K562 (cell line): ENCODE data around the gene ADAT1. TPM values are rescaled to one million over a fixed set of nuclear protein-coding genes. Genes with fewer than 3 reads are reported as not detected.

ENCODE experiments used
- ATAC-seq: fragments of 200-7000 bp; cut with Tn5 transposase; 3 replicates; pipeline ENCODE4 v1.9.1; 2020; ENCODE audit warnings: moderate library complexity
- BruUV-seq: library from RNA; stranded (reverse); fragments of 400-500 nt; replicated peaks from 2 replicates; lab custom pipeline; 2021; lab: Mats Ljungman, UMichigan
- CTCF ChIA-PET: fragments of 300-600 bp; formaldehyde crosslinking; extraction: SDS; loops from one replicate; lab custom pipeline; 2021; ENCODE audit warnings: low intra/inter-chr PET ratio; lab: Yijun Ruan, JAX
- POLR2A ChIA-PET: fragments of 300-600, 350-650 bp; sonication (Branson Sonifier 250); formaldehyde crosslinking; extraction: SDS; loops from one replicate; lab custom pipeline; 2021; ENCODE audit warnings: antibody characterized with exemption, inconsistent platforms; lab: Yijun Ruan, JAX
- DNase-seq, 4 experiments: peaks; one replicate each; pipeline versions ENCODE4 v3.0.0 to v3.0.0-alpha.2; 2011 to 2018; ENCODE audit warnings: low spot score in 3 of 4, mixed read lengths in 3 of 4; ENCODE audit errors: extremely low read depth in 1 of 4
- FAIRE-seq: peaks from 2 replicates; lab custom pipeline; 2011; peaks lifted over from hg19 to GRCh38; lab: Jason Lieb, UNC
- H2AFZ ChIP-seq: 2 replicates; pipeline ENCODE4 v1.6.0; 2011; ENCODE audit warnings: low read depth, low read length, control low read depth, inconsistent platforms
- H3K27ac ChIP-seq: fragments of 200-600 bp; 3 replicates; pipeline ENCODE4 v1.8.0; 2011; ENCODE audit warnings: low read depth, mild to moderate bottlenecking, control low read depth, inconsistent platforms, low read length, moderate library complexity, mixed read lengths; ENCODE audit errors: extremely low read depth
- H3K27me3 ChIP-seq, 2 experiments: fragments of 300-600 bp in 1 of 2; 2 replicates in 1 of 2; 3 replicates in 1 of 2; pipeline versions ENCODE4 v1.6.0 to v1.8.0; 2011; ENCODE audit warnings: inconsistent platforms in 2 of 2, low read length in 2 of 2, mild to moderate bottlenecking in 1 of 2, mixed read lengths in 1 of 2, moderate library complexity in 1 of 2; ENCODE audit not compliant: control insufficient read depth in 2 of 2, insufficient read depth in 2 of 2
- H3K36me3 ChIP-seq: fragments of 300-600 bp; 3 replicates; pipeline ENCODE4 v1.8.0; 2011; ENCODE audit warnings: mild to moderate bottlenecking, low read length, inconsistent platforms; ENCODE audit not compliant: control insufficient read depth, insufficient read depth
- H3K4me1 ChIP-seq, 2 experiments: fragments of 200-600 bp in 1 of 2; replicated peaks in 1 of 2; 2 replicates in 1 of 2; 3 replicates in 1 of 2; pipeline versions ENCODE4 v1.5.1 to v1.8.0; 2011; ENCODE audit warnings: inconsistent platforms in 2 of 2, low read length in 2 of 2, mild to moderate bottlenecking in 1 of 2, mixed read lengths in 1 of 2, moderate library complexity in 1 of 2; ENCODE audit not compliant: control insufficient read depth in 2 of 2, insufficient read depth in 2 of 2
- H3K4me2 ChIP-seq: 2 replicates; pipeline ENCODE4 v1.6.1; 2011; ENCODE audit warnings: low read length, control low read depth, inconsistent platforms, mixed read lengths; ENCODE audit not compliant: insufficient read depth
- H3K4me3 ChIP-seq: fragments of 200-600 bp; sonication (generic), shearing (Covaris generic); 2 replicates; pipeline ENCODE4 v1.5.1; 2016; ENCODE audit warnings: control low read depth, inconsistent platforms
- H3K79me2 ChIP-seq: fragments of 200-600 bp; 3 replicates; pipeline ENCODE4 v1.8.0; 2011; ENCODE audit warnings: low read length, inconsistent platforms; ENCODE audit not compliant: control insufficient read depth, insufficient read depth
- H3K9ac ChIP-seq, 2 experiments: 2 replicates each; pipeline versions ENCODE4 v1.6.0 to v1.6.1; 2011; ENCODE audit warnings: low read depth in 2 of 2, low read length in 2 of 2, control low read depth in 1 of 2, inconsistent platforms in 1 of 2, mild to moderate bottlenecking in 1 of 2, mixed read lengths in 1 of 2; ENCODE audit not compliant: insufficient read depth in 1 of 2
- H3K9me1 ChIP-seq: one replicate; pipeline ENCODE4 v1.6.0; 2011; ENCODE audit warnings: inconsistent platforms, mild to moderate bottlenecking, low read length, moderate library complexity; ENCODE audit not compliant: control insufficient read depth, insufficient read depth
- H3K9me3 ChIP-seq: replicated peaks from 2 replicates; pipeline ENCODE4 v1.5.1; 2011; ENCODE audit warnings: low read depth, low read length, inconsistent platforms; ENCODE audit not compliant: control insufficient read depth, insufficient read depth
- H4K20me1 ChIP-seq: replicated peaks from 2 replicates; pipeline ENCODE4 v1.6.1; 2011; ENCODE audit warnings: low read length, inconsistent platforms, mixed read lengths; ENCODE audit not compliant: control insufficient read depth, insufficient read depth
- EGR1 ChIP-seq: fragments of 450-650 bp; conservative IDR thresholded peaks from 2 replicates; pipeline ENCODE4 v1.6.1; 2017; ENCODE audit warnings: mild to moderate bottlenecking
- FOXM1 ChIP-seq, 2 experiments: fragments of 450-650 bp in 1 of 2; sonication (generic) in 1 of 2; formaldehyde crosslinking in 1 of 2; IDR thresholded peaks; 2 replicates each; pipeline versions ENCODE4 v1.6.1 to v1.9.0; 2017 to 2022; ENCODE audit warnings: low read depth in 2 of 2, mild to moderate bottlenecking in 2 of 2, missing genetic modification reagents in 1 of 2, moderate library complexity in 1 of 2
- HDAC3 ChIP-seq: fragments of 450-650 bp; IDR thresholded peaks from 2 replicates; pipeline ENCODE4 v1.6.1; 2018; ENCODE audit warnings: borderline replicate concordance, mild to moderate bottlenecking, moderate library complexity; ENCODE audit not compliant: partially characterized antibody
- KAT8 ChIP-seq: fragments of 450-650 bp; IDR thresholded peaks from 2 replicates; pipeline ENCODE4 v1.6.1; 2016; ENCODE audit warnings: low read depth, mild to moderate bottlenecking
- KLF16 ChIP-seq: IDR thresholded peaks from 2 replicates; pipeline ENCODE4 v1.6.1; 2016; ENCODE audit warnings: antibody characterized with exemption
- NONO ChIP-seq, 2 experiments: fragments of 200-400 bp in 1 of 2; fragments of 450-650 bp in 1 of 2; formaldehyde crosslinking in 1 of 2; IDR thresholded peaks; 2 replicates each; pipeline ENCODE4 v1.6.1; 2017; ENCODE audit warnings: low read depth in 2 of 2, mild to moderate bottlenecking in 2 of 2, moderate library complexity in 2 of 2, low read length in 1 of 2
- PHF21A ChIP-seq: fragments of 450-650 bp; IDR thresholded peaks from 2 replicates; pipeline ENCODE4 v1.6.1; 2017; ENCODE audit warnings: low read depth, borderline replicate concordance
- POU5F1 ChIP-seq: fragments of 150-350 bp; IDR thresholded peaks from 2 replicates; pipeline ENCODE4 v1.6.1; 2014; ENCODE audit warnings: borderline replicate concordance, low read length, low read depth, mild to moderate bottlenecking; ENCODE audit not compliant: partially characterized antibody
- STAT5A ChIP-seq: IDR thresholded peaks from 2 replicates; pipeline ENCODE4 v1.6.1; 2012; ENCODE audit warnings: low read length, inconsistent platforms, borderline replicate concordance
- TAF15 ChIP-seq: fragments of 200-400 bp; formaldehyde crosslinking; IDR thresholded peaks from 2 replicates; pipeline ENCODE4 v1.6.1; 2017; ENCODE audit warnings: mild to moderate bottlenecking, low read depth, low read length, moderate library complexity
- ZNF12 ChIP-seq: sonication (generic); formaldehyde crosslinking; IDR thresholded peaks from 2 replicates; pipeline ENCODE4 v1.4.0; 2020; ENCODE audit warnings: mild to moderate bottlenecking, missing genetic modification reagents
- ZNF76 ChIP-seq: fragments of 250-450 bp; sonication (Bioruptor Pico); IDR thresholded peaks from 2 replicates; pipeline ENCODE4 v1.4.0; 2020; ENCODE audit warnings: mild to moderate bottlenecking, moderate library complexity, borderline replicate concordance
- WGBS: fragments of 100-300 bp; shearing (Covaris generic); methylation state at CpG from one replicate; pipeline ENCODE4 v1.1.6; 2016; ENCODE audit warnings: low coverage, mixed read lengths; ENCODE audit not compliant: insufficient coverage; ENCODE audit errors: missing lambda C conversion rate; 5-methylcytosine and 5-hydroxymethylcytosine counted together
- in situ Hi-C: fragments of 300-500 bp; cut with MboI; formaldehyde crosslinking; loops from 4 replicates; pipeline ENCODE4 v1.15.0; 2018; ENCODE audit warnings: inconsistent platforms, mixed read lengths
- intact Hi-C: fragments of 100-400 bp; cut with micrococcal nuclease; formaldehyde crosslinking; loops from 2 replicates; pipeline ENCODE4 v1.14.2; 2022
- polyA plus RNA-seq, 8 experiments: library from polyadenylated mRNA; depleted of rRNA in 4 of 8; stranded (reverse) in 5 of 8; unstranded in 3 of 8; fragments of >200 nt; fragmentation: Nextera tagmentation in 2 of 8; fragmentation: Illumina TruSeq in 1 of 8; extraction: Ambion mirVana in 2 of 8; extraction: Trizol in 1 of 8; gene quantifications; 2 replicates each; pipeline versions ENCODE4 v1.2.1 to v1.2.3, GENCODE V29; 2011 to 2014; ENCODE audit warnings: inconsistent platforms in 1 of 8, missing spikeins in 1 of 8
- total RNA-seq, 7 experiments: library from RNA; depleted of rRNA in 6 of 7; stranded (reverse); fragments of >200 nt in 6 of 7; fragmentation: Illumina TruSeq in 2 of 7; extraction: Trizol in 2 of 7; gene quantifications; 2 replicates each; pipeline versions ENCODE4 v1.2.1 to v1.2.3, GENCODE V29; 2011 to 2021; ENCODE audit warnings: low replicate concordance in 1 of 7
- TF ChIP-seq, protein P1 (sequence below): sonication (generic); formaldehyde crosslinking; IDR thresholded peaks from 2 replicates; pipeline ENCODE4 v1.8.0; 2022; ENCODE audit warnings: mild to moderate bottlenecking, missing genetic modification reagents
- TF ChIP-seq, protein P2 (sequence below), 2 experiments: fragments of 450-650 bp in 1 of 2; IDR thresholded peaks; 2 replicates each; pipeline ENCODE4 v1.6.1; 2011 to 2017; ENCODE audit warnings: low read depth in 2 of 2, antibody characterized with exemption in 1 of 2, borderline replicate concordance in 1 of 2, low read length in 1 of 2, mild to moderate bottlenecking in 1 of 2, mixed read lengths in 1 of 2; ENCODE audit not compliant: control insufficient read depth in 1 of 2
- TF ChIP-seq, protein P3 (sequence below): fragments of 250-450 bp; sonication (Bioruptor Pico); IDR thresholded peaks from 2 replicates; pipeline ENCODE4 v1.4.0; 2020
- TF ChIP-seq, protein P4 (sequence below): fragments of 450-650 bp; conservative IDR thresholded peaks from 2 replicates; pipeline ENCODE4 v1.6.1; 2016; ENCODE audit warnings: missing genetic modification characterization, low read depth, mild to moderate bottlenecking, control low read depth, missing compliant biosample characterization

Gene ADAT1
- total and polyA plus RNA-seq, 9 of the 15 experiments (the other 6 are each of a cell fraction or from before 2014, with no cell fraction given): 16.0 to 36.7 (median 28.2) TPM

DNA sequence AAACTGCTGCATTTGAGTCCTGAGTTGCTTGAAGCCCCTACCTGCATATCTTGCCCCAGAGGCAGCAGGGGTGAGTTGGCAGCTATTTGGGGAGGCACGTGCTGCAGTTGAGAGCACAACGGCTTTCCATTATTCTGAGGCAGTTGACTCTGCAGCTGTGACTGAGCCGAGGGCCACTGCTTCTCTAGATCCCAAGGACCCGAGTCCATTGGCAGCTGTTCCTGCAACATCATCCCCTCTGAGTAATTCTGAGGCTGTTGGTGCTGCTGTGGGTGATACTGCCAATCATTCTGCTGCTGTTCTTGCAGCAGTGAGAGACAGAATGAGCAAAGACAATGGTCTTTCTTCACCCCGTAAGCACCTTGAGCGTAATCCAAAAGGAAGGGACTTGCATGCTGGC is 37.2 kb upstream of the ADAT1 start:
- H3K4me3 ChIP-seq: no peak overlapping the region
- TF ChIP-seq EGR1: no peak
- TF ChIP-seq HDAC3: no peak
- TF ChIP-seq FOXM1 (IDR thresholded peaks at IDR 0.05; ENCODE audit: low read depth): no peak
- no peak for TF ChIP-seq FOXM1 (CRISPR knock-in tag; IDR thresholded peaks at IDR 0.05; ENCODE audit: low read depth)
- TF ChIP-seq TAF15: no peak
- TF ChIP-seq ZNF12 (CRISPR knock-in tag): no peak
- TF ChIP-seq PHF21A: no peak
- TF ChIP-seq, protein P1, sequence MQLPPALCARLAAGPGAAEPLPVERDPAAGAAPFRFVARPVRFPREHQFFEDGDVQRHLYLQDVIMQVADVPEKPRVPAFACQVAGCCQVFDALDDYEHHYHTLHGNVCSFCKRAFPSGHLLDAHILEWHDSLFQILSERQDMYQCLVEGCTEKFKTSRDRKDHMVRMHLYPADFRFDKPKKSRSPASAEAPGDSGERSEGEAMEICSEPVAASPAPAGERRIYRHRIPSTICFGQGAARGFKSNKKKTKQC (CRISPR knock-in tag): no peak
- no peak for TF ChIP-seq KLF16
- no peak for TF ChIP-seq ZNF76 (CRISPR knock-in tag)
- TF ChIP-seq NONO (IDR thresholded peaks at IDR 0.05; ENCODE audit: low read depth in 2 of 2, low read length in 1 of 2): no peak
- no peak for TF ChIP-seq STAT5A
- no peak for TF ChIP-seq POU5F1
- TF ChIP-seq, protein P2, sequence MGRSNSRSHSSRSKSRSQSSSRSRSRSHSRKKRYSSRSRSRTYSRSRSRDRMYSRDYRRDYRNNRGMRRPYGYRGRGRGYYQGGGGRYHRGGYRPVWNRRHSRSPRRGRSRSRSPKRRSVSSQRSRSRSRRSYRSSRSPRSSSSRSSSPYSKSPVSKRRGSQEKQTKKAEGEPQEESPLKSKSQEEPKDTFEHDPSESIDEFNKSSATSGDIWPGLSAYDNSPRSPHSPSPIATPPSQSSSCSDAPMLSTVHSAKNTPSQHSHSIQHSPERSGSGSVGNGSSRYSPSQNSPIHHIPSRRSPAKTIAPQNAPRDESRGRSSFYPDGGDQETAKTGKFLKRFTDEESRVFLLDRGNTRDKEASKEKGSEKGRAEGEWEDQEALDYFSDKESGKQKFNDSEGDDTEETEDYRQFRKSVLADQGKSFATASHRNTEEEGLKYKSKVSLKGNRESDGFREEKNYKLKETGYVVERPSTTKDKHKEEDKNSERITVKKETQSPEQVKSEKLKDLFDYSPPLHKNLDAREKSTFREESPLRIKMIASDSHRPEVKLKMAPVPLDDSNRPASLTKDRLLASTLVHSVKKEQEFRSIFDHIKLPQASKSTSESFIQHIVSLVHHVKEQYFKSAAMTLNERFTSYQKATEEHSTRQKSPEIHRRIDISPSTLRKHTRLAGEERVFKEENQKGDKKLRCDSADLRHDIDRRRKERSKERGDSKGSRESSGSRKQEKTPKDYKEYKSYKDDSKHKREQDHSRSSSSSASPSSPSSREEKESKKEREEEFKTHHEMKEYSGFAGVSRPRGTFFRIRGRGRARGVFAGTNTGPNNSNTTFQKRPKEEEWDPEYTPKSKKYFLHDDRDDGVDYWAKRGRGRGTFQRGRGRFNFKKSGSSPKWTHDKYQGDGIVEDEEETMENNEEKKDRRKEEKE (IDR thresholded peaks at IDR 0.05; ENCODE audit: borderline replicate concordance in 1 of 2, control insufficient read depth in 1 of 2, low read depth in 2 of 2, low read length in 1 of 2): no peak
- TF ChIP-seq, protein P3, sequence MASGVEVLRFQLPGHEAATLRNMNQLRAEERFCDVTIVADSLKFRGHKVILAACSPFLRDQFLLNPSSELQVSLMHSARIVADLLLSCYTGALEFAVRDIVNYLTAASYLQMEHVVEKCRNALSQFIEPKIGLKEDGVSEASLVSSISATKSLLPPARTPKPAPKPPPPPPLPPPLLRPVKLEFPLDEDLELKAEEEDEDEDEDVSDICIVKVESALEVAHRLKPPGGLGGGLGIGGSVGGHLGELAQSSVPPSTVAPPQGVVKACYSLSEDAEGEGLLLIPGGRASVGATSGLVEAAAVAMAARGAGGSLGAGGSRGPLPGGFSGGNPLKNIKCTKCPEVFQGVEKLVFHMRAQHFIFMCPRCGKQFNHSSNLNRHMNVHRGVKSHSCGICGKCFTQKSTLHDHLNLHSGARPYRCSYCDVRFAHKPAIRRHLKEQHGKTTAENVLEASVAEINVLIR (CRISPR knock-in tag): no peak
- TF ChIP-seq KAT8: no peak
- TF ChIP-seq, protein P4, sequence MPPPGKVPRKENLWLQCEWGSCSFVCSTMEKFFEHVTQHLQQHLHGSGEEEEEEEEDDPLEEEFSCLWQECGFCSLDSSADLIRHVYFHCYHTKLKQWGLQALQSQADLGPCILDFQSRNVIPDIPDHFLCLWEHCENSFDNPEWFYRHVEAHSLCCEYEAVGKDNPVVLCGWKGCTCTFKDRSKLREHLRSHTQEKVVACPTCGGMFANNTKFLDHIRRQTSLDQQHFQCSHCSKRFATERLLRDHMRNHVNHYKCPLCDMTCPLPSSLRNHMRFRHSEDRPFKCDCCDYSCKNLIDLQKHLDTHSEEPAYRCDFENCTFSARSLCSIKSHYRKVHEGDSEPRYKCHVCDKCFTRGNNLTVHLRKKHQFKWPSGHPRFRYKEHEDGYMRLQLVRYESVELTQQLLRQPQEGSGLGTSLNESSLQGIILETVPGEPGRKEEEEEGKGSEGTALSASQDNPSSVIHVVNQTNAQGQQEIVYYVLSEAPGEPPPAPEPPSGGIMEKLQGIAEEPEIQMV (tag): no peak
- no peak overlapping the region for H2AFZ ChIP-seq
- CTCF ChIA-PET: no interaction called here
- no peaks in the 10 kb centered on the region for H3K79me2 ChIP-seq
- H3K9me3 ChIP-seq: no peaks in the 10 kb centered on the region
- in situ Hi-C loops (no loop called here), intact Hi-C loops (no loop called here)
- no peak overlapping the region for H3K4me2 ChIP-seq
- H3K27me3 ChIP-seq: no peaks in the 10 kb centered on the region
- DNase-seq (no peak), ATAC-seq (no peak), FAIRE-seq (no peak)
- H3K9ac ChIP-seq: no peak overlapping the region
- no peak overlapping the region for H3K27ac ChIP-seq
- H3K9me1 ChIP-seq: no peaks in the 10 kb centered on the region
- no peaks in the 10 kb centered on the region for H4K20me1 ChIP-seq
- 66% methylated on average over 6 of the region's 6 CpGs for WGBS
- peaks cover 31% of the 10 kb centered on the region for H3K36me3 ChIP-seq
- POLR2A ChIA-PET: interaction anchor here (4.2 kb wide), 1 partner anchor 12 kb away, joined by 21 read pairs; the partner anchor contains the start of genes KARS1 and TERF2IP
- BruUV-seq: no TSS peak
- no peaks in the 10 kb centered on the region for H3K4me1 ChIP-seq
